Stomach (tissue), 9 donors: ENCODE results near the gene LILRA6. TPM values are rescaled to one million over a fixed set of nuclear protein-coding genes. Genes with fewer than 3 reads are reported as not detected.
"Not testable (repeated sequence)": the region's sequence is repeated elsewhere in the genome, so short reads cannot be mapped to it uniquely, and the experiment has no call there.

ENCODE experiments used
- DNase-seq, 2 donors: peaks; one replicate each; pipeline versions ENCODE4 v3.0.0 to v3.0.0-alpha.2; 2013 to 2019
- H3K27ac ChIP-seq, 5 donors: fragments of 200-600 bp in 4 of 5; sonication (generic) in 4 of 5; one replicate each; pipeline ENCODE4 v1.5.1; 2013 to 2019; ENCODE audit warnings: mild to moderate bottlenecking in 1 of 5, moderate library complexity in 1 of 5
- H3K27me3 ChIP-seq, 3 donors: fragments of 200-600 bp; sonication (generic); one replicate each; pipeline ENCODE4 v1.5.1; 2017 to 2019; ENCODE audit warnings: mixed run types in 1 of 3
- H3K36me3 ChIP-seq, 4 donors: fragments of 200-600 bp; sonication (generic); 1 replicate in 3 of 4; 2 replicates in 1 of 4; pipeline ENCODE4 v1.5.1; 2016 to 2019
- H3K4me1 ChIP-seq, 4 donors: fragments of 200-600 bp; sonication (generic); one replicate each; pipeline ENCODE4 v1.5.1; 2016 to 2019
- H3K4me3 ChIP-seq, 4 donors: fragments of 200-600 bp; sonication (generic) in 3 of 4; one replicate each; pipeline ENCODE4 v1.5.1; 2016 to 2019; ENCODE audit warnings: mild to moderate bottlenecking in 1 of 4
- H3K9me3 ChIP-seq, 4 donors: fragments of 200-600 bp; sonication (generic); one replicate each; pipeline ENCODE4 v1.5.1; 2016 to 2019
- EP300 ChIP-seq: sonication (generic); formaldehyde crosslinking; IDR thresholded peaks from one replicate; pipeline ENCODE4 v1.6.1; 2017; ENCODE audit warnings: antibody characterized with exemption
- POLR2A ChIP-seq, 4 donors: fragments of 450-650 bp; IDR thresholded peaks; one replicate each; pipeline ENCODE4 v1.6.1; 2016; ENCODE audit warnings: antibody characterized with exemption in 4 of 4, control low read depth in 2 of 4, mild to moderate bottlenecking in 1 of 4, moderate library complexity in 1 of 4
- POLR2AphosphoS5 ChIP-seq, 3 donors: sonication (generic); formaldehyde crosslinking; IDR thresholded peaks; one replicate each; pipeline ENCODE4 v1.6.1; 2016; ENCODE audit warnings: antibody characterized with exemption in 3 of 3
- WGBS, 5 donors: extraction: QIAGEN DNeasy Blood & Tissue Kit in 3 of 5; methylation state at CpG; one replicate each; pipeline versions ENCODE4 v1.1.5 to v1.1.7; 2013 to 2018; 5-methylcytosine and 5-hydroxymethylcytosine counted together
- intact Hi-C: fragments of 100-400 bp; cut with DNase I; formaldehyde crosslinking; loops from one replicate; pipeline ENCODE4 v1.15.1; 2023; ENCODE audit warnings: low total_unique reads
- polyA plus RNA-seq, 3 donors: library from polyadenylated mRNA; stranded (reverse); fragments of 200-250 nt; gene quantifications; one replicate each; pipeline ENCODE4 v1.2.3, GENCODE V29; 2013
- total RNA-seq, 5 donors: library from RNA; depleted of rRNA; stranded (reverse); fragments of >200 nt; gene quantifications; one replicate each; pipeline versions ENCODE4 v1.1.0 to v1.2.3, GENCODE V29; 2014 to 2016
- TF ChIP-seq, protein P1 (sequence below), 7 experiments: fragments of 450-650 bp in 4 of 7; fragments of 200-600 bp in 3 of 7; sonication (generic) in 3 of 7; IDR thresholded peaks; one replicate each; pipeline ENCODE4 v1.5.1; 2016 to 2019; ENCODE audit warnings: antibody characterized with exemption in 7 of 7, control low read depth in 2 of 7, mild to moderate bottlenecking in 1 of 7
- donor health status: healthy with polysubstance abuse.
- donor health status: Bipolar disorder and iron deficiency.
- donor health status: healthy.

LILRA6 gene
- total and polyA plus RNA-seq, 8 donors, result 0.20 to 3.8 (median 0.81) TPM; not detected in 1

DNA sequence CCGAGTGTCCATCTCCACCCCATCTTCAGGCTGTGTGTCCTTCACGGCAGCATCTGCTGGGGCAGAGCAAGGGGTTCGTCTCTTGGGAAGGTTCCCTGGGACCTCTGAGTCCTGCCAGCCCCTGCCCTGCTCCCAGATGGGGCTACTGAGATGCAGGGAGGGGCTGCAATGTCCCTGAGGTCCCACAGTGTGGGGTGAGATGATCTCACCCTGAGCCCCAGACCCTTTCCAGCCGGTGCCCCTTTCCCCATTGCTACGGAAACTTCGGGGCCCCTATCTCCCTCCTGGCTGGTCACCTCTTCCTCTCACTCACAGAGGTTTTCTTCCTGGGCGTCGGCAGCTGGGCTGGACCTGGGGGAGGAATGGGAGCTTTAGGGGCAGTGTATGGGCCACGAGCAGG, 33.4 kb upstream of the LILRA6 start:
- DNase-seq, result no peak
- whole genome bisulfite sequencing, 5 donors, result 43 to 60% (median 53%) methylated on average over 5 to 9 of the region's 9 CpGs
- H3K4me1 ChIP-seq, result no peaks in the 10 kb centered on the region
- peaks cover 0 to 60% (median 3%) of the 10 kb centered on the region in 3 donors for H3K27me3 ChIP-seq
- H3K27ac ChIP-seq, result no peak overlapping the region
- TF ChIP-seq, protein P1, sequence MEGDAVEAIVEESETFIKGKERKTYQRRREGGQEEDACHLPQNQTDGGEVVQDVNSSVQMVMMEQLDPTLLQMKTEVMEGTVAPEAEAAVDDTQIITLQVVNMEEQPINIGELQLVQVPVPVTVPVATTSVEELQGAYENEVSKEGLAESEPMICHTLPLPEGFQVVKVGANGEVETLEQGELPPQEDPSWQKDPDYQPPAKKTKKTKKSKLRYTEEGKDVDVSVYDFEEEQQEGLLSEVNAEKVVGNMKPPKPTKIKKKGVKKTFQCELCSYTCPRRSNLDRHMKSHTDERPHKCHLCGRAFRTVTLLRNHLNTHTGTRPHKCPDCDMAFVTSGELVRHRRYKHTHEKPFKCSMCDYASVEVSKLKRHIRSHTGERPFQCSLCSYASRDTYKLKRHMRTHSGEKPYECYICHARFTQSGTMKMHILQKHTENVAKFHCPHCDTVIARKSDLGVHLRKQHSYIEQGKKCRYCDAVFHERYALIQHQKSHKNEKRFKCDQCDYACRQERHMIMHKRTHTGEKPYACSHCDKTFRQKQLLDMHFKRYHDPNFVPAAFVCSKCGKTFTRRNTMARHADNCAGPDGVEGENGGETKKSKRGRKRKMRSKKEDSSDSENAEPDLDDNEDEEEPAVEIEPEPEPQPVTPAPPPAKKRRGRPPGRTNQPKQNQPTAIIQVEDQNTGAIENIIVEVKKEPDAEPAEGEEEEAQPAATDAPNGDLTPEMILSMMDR (IDR thresholded peaks at IDR 0.05), result no peak
- no peak for TF ChIP-seq POLR2AphosphoS5 (IDR thresholded peaks at IDR 0.05)
- no peak for TF ChIP-seq EP300
- no peak for TF ChIP-seq POLR2A (IDR thresholded peaks at IDR 0.05)
- intact Hi-C loops, result no loop called here
- H3K36me3 ChIP-seq, result no peaks in the 10 kb centered on the region
- no peak overlapping the region for H3K4me3 ChIP-seq
- no peaks in the 10 kb centered on the region for H3K9me3 ChIP-seq

DNA sequence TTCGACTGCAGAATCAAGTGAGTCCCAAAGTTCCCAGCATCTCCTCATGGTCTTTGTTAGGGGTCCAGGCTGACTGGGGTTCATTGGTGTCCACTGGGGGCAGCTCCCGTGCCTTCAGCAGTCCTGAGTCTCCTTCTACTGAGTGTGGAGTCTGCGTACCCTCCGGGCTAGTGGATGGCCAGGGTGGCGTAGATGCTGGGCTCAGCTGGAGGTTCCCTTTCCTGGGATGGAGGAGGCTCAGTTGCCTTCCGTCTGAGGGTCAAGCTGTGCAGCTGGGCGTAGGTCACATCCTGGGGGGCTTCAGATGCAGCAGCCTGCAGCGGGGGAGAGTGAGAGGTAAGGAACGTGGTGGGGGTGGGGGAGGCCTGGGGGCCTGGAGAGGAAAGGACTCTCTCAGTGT, 31.9 kb upstream of the LILRA6 start:
- DNase-seq, H3K36me3 ChIP-seq, H3K4me1 ChIP-seq, intact Hi-C loops, H3K4me3 ChIP-seq, H3K27ac ChIP-seq, H3K9me3 ChIP-seq: not testable (repeated sequence)
- H3K27me3 ChIP-seq, result peaks cover 0 to 47% (median 0%) of the 10 kb centered on the region in 3 donors
- 54 to 69% (median 64%) methylated on average over 7 to 9 of the region's 9 CpGs for whole genome bisulfite sequencing, 5 donors

DNA sequence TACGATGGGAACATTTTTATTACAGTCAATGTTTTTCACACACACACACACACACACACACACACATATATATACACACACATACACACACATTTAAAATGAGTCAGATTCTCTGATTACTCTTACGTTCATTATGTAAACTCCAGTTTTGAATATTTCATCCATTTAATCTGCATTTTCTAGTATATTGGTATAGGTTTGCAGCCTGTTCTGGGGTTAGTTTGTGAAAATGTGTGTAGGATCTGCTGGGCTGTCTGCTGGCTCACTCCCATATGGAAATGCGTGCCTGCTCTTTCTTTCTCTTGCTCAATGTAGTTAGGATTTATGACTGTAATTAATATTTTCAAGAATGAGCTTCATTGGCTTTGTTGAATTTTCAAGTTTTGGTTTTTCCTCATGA, 31.2 kb upstream of the LILRA6 start:
- no peaks in the 10 kb centered on the region for H3K36me3 ChIP-seq
- H3K27me3 ChIP-seq, result peaks cover 0 to 40% (median 0%) of the 10 kb centered on the region in 3 donors
- 37 to 54% (median 45%) methylated on average over 3 of the region's 3 CpGs for WGBS, 5 donors
- DNase-seq, result no peak
- H3K4me3 ChIP-seq, result no peak overlapping the region
- no peaks in the 10 kb centered on the region for H3K4me1 ChIP-seq
- no peak for TF ChIP-seq EP300
- TF ChIP-seq POLR2AphosphoS5 (IDR thresholded peaks at IDR 0.05), result no peak
- TF ChIP-seq, protein P1 (IDR thresholded peaks at IDR 0.05), result no peak
- TF ChIP-seq POLR2A (IDR thresholded peaks at IDR 0.05), result no peak
- intact Hi-C loops, result no loop called here
- no peak overlapping the region for H3K27ac ChIP-seq
- H3K9me3 ChIP-seq, result no peaks in the 10 kb centered on the region

DNA sequence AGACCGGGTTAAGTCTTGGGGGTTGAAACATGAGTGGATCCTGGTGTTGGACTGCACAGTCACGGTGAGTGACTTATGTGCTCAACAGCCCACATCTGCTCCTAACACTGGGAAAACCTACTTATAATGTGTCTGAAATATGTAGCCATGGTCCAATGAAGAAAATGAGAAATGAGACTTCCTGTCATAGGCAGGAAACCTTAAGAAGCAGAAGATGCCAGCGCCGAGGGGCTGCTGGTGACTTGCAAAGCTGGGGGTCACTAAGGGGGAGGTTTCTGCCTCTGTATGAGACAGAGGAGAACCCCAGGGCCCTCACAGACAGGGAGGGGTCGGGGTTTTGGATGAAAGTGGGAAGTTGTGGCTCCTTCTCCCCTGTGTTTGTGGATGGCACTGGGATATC, 29.6 kb upstream of the LILRA6 start:
- H3K27me3 ChIP-seq, result peaks cover 0 to 26% (median 0%) of the 10 kb centered on the region in 3 donors
- H3K27ac ChIP-seq, H3K36me3 ChIP-seq, DNase-seq, intact Hi-C loops, H3K9me3 ChIP-seq, H3K4me1 ChIP-seq, H3K4me3 ChIP-seq: not testable (repeated sequence)
- 50 to 68% (median 62%) methylated on average over 5 of the region's 5 CpGs for WGBS, 5 donors

DNA sequence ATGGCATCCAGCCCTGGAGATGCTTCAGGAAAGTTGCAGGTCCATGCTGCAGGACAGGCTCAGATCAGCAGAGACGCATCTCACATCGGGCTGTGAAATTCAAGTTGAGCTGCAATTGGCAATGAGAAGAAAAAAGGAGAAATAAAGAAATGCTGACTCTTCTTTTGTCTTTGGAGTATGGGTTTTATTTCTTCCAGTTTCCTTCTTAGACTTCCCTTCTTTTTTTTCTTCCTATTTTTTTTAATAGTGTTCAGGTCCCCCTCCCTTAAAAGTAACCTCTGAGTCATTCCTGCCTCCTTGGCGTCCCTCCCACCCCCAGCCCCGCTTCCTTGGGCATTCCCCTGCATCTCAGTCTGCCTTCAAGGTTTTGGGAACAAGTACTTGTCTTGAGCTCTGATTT, 29.0 kb upstream of the LILRA6 start:
- H3K36me3 ChIP-seq, H3K4me1 ChIP-seq, H3K9me3 ChIP-seq, H3K27ac ChIP-seq, intact Hi-C loops, DNase-seq, H3K4me3 ChIP-seq: not testable (repeated sequence)
- peaks cover 0 to 22% (median 0%) of the 10 kb centered on the region in 3 donors for H3K27me3 ChIP-seq
- 49 to 65% (median 61%) methylated on average over 3 to 4 of the region's 4 CpGs for WGBS, 5 donors

DNA sequence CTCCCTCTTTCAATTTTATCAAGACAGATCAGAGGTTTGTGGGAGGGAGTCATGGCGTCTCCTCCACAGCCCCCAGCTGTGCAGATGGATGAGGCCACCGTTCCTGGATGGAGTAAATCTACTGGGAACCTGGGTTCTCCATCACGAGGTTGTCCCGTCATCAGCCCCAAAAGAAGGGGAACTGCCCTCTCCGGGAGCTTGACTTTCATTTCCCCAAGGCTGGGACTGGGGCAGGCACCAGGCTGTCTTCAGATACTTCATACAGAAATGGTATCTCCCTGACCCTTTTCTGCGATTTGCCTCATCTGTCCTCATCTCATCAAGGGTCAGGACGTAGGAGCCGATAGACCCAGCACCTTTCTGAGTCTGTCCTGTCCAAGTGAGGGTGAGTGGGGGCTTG, 28.5 kb upstream of the LILRA6 start:
- WGBS, 5 donors, result 73 to 81% (median 77%) methylated on average over 8 of the region's 8 CpGs
- no peak for DNase-seq
- H3K27me3 ChIP-seq, result peaks cover 0 to 17% (median 0%) of the 10 kb centered on the region in 3 donors
- no peaks in the 10 kb centered on the region for H3K36me3 ChIP-seq
- H3K27ac ChIP-seq, result no peak overlapping the region
- TF ChIP-seq EP300 (no peak), POLR2A (IDR thresholded peaks at IDR 0.05) (no peak), POLR2AphosphoS5 (IDR thresholded peaks at IDR 0.05) (no peak)
- TF ChIP-seq, protein P1 (IDR thresholded peaks at IDR 0.05), result no peak
- no peaks in the 10 kb centered on the region for H3K4me1 ChIP-seq
- intact Hi-C loops, result no loop called here
- H3K4me3 ChIP-seq, result no peak overlapping the region
- no peaks in the 10 kb centered on the region for H3K9me3 ChIP-seq
